B cell (primary cell): ENCODE measurements around the gene RCN1.

Source experiments
- EZH2 ChIP-seq: IDR thresholded peaks from 2 replicates; pipeline ENCODE4 v1.6.1; 2012; ENCODE audit warnings: borderline replicate concordance, low read depth, mild to moderate bottlenecking, moderate library complexity, low read length; ENCODE audit not compliant: insufficient read depth, poor library complexity, severe bottlenecking
- TF ChIP-seq, protein P1 (sequence below): fragments of 200-600 bp; IDR thresholded peaks from one replicate; pipeline ENCODE4 v1.8.0; 2022; ENCODE audit warnings: antibody characterized with exemption, mild to moderate bottlenecking

DNA sequence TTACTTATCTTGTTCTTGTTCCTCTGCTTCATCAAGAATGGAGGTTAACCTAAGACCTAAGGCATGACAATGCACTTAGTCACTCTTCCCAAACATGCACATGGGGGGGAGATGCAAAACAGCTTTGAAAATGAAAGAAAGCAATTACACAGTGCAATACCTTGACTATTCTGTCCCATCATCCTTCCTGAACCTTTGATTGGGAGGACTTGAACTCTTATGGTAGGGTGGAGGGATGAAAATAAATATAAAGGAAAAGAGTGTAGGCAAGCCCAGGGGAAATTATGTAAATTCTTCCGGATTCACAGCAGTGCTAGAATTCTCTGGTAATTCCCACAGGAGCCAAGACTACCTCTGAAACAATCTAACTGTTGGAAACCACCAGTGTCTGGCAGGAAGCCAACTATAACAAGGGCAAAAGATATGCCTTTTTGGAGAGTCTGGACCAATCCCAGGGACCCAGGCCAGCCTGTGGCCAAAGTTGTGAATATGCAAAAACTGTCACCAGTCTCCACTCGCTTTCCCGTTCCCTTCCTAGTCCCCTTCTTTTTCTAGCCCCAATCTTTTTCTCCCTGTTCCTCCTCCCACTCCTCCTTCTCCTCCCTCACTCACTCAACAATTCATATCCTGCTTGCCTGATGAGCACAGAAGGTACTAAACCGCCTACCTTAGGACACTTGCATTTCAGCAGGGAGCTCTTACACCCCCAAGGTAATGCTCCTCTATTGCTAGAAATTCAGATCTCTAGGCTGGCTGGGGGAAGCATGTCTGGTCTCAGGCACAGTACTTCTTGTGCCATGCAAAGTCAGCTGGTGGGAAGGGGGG, 2.5 kb upstream of the RCN1 start:
- TF ChIP-seq, protein P1, sequence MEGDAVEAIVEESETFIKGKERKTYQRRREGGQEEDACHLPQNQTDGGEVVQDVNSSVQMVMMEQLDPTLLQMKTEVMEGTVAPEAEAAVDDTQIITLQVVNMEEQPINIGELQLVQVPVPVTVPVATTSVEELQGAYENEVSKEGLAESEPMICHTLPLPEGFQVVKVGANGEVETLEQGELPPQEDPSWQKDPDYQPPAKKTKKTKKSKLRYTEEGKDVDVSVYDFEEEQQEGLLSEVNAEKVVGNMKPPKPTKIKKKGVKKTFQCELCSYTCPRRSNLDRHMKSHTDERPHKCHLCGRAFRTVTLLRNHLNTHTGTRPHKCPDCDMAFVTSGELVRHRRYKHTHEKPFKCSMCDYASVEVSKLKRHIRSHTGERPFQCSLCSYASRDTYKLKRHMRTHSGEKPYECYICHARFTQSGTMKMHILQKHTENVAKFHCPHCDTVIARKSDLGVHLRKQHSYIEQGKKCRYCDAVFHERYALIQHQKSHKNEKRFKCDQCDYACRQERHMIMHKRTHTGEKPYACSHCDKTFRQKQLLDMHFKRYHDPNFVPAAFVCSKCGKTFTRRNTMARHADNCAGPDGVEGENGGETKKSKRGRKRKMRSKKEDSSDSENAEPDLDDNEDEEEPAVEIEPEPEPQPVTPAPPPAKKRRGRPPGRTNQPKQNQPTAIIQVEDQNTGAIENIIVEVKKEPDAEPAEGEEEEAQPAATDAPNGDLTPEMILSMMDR: no peak
- TF ChIP-seq EZH2: no peak
